ENCODE data around the gene INPP5E.

DNA sequence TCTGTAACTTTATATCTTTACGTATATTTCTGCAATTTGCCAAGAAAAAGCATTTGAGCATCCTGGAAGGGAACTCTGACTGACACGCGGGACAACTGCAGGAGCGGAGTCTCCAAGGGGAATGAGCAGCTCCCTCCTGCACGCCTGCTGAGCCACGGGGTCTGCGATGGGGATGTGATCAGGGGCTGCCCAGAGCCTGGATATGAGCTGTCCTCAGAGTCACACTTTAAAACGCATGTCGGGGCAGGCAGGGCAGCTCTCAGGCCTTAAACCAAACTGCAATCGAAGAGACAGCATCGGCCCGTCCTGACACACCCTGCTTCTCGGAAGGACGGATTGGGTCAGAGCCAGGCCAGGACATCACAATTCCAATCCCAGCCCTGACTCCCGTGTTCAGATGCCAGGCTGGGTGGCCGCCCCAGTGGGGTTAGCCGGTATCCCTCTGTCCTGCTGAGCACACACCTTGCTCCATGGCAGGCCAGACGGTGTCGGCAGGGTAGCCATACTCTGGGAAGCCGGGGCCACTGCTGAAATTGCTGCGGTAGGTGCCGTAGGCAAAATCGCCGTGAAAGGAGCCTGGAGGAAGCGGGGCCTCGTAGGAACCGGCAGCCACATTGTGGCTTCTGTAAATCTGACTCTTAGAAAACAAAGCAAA lies 26.0 kb upstream of the INPP5E start:
- TF ChIP-seq CTCF (IDR thresholded peaks at IDR 0.05) (no peak), CEBPB (IDR thresholded peaks at IDR 0.05) (no peak), ELK1 (IDR thresholded peaks at IDR 0.05; ENCODE audit: low read depth, low read length) (no peak), HDAC2 (IDR thresholded peaks at IDR 0.05) (no peak), SMC3 (IDR thresholded peaks at IDR 0.05) (no peak), FOSL2 (IDR thresholded peaks at IDR 0.05) (no peak), FOSL2 (CRISPR knock-in tag; IDR thresholded peaks at IDR 0.05) (no peak), MAX (IDR thresholded peaks at IDR 0.05) (no peak), POLR2A (IDR thresholded peaks at IDR 0.05; ENCODE audit: low read length) (no peak), EHF (CRISPR knock-in tag; IDR thresholded peaks at IDR 0.05) (no peak), KDM1A (IDR thresholded peaks at IDR 0.05; ENCODE audit: low read depth) (no peak)
- TF ChIP-seq, protein P1, sequence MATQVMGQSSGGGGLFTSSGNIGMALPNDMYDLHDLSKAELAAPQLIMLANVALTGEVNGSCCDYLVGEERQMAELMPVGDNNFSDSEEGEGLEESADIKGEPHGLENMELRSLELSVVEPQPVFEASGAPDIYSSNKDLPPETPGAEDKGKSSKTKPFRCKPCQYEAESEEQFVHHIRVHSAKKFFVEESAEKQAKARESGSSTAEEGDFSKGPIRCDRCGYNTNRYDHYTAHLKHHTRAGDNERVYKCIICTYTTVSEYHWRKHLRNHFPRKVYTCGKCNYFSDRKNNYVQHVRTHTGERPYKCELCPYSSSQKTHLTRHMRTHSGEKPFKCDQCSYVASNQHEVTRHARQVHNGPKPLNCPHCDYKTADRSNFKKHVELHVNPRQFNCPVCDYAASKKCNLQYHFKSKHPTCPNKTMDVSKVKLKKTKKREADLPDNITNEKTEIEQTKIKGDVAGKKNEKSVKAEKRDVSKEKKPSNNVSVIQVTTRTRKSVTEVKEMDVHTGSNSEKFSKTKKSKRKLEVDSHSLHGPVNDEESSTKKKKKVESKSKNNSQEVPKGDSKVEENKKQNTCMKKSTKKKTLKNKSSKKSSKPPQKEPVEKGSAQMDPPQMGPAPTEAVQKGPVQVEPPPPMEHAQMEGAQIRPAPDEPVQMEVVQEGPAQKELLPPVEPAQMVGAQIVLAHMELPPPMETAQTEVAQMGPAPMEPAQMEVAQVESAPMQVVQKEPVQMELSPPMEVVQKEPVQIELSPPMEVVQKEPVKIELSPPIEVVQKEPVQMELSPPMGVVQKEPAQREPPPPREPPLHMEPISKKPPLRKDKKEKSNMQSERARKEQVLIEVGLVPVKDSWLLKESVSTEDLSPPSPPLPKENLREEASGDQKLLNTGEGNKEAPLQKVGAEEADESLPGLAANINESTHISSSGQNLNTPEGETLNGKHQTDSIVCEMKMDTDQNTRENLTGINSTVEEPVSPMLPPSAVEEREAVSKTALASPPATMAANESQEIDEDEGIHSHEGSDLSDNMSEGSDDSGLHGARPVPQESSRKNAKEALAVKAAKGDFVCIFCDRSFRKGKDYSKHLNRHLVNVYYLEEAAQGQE (IDR thresholded peaks at IDR 0.05), result no peak
